Ovary (tissue), 3 donors: ENCODE results near the gene IL1R2.

Experiments used
- POLR2A ChIP-seq: fragments of 450-650 bp; IDR thresholded peaks from one replicate; pipeline ENCODE4 v1.6.1; 2017; ENCODE audit warnings: antibody characterized with exemption, mild to moderate bottlenecking, moderate library complexity
- TF ChIP-seq, protein P1 (sequence below), 3 donors: fragments of 450-650 bp in 2 of 3; fragments of 200-600 bp in 1 of 3; IDR thresholded peaks; one replicate each; pipeline versions ENCODE4 v1.5.1 to v1.8.0; 2016 to 2022; ENCODE audit warnings: antibody characterized with exemption in 3 of 3, mild to moderate bottlenecking in 1 of 3
- donor health status: DM: no; HTN: no; CAD: no.

DNA sequence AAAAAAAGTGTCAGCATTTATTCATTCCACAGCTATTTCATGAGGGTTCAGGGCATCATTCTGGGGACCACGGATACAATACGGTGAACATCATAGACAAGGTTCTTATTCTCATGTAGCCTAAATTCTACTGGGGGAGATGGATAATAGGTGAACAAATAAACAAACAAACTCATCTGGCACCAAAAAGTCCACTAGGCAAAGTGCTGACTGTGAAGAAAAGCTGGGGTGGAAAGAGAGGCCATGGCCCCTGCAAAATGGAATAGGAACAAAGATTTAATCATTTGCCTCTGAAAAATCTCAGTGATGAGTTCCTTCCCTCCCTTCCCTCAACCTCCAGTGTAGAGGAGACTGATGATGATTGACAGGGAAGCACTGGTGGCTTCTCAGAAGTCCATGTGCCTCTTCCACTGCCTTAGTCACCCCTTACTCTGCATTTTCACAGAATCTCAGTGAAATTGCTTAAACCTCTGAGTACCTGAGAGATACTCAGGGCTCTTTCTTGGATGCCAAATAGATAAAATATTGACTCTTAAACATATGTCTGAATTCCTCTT is 81.5 kb downstream of the IL1R2 start:
- TF ChIP-seq, protein P1, sequence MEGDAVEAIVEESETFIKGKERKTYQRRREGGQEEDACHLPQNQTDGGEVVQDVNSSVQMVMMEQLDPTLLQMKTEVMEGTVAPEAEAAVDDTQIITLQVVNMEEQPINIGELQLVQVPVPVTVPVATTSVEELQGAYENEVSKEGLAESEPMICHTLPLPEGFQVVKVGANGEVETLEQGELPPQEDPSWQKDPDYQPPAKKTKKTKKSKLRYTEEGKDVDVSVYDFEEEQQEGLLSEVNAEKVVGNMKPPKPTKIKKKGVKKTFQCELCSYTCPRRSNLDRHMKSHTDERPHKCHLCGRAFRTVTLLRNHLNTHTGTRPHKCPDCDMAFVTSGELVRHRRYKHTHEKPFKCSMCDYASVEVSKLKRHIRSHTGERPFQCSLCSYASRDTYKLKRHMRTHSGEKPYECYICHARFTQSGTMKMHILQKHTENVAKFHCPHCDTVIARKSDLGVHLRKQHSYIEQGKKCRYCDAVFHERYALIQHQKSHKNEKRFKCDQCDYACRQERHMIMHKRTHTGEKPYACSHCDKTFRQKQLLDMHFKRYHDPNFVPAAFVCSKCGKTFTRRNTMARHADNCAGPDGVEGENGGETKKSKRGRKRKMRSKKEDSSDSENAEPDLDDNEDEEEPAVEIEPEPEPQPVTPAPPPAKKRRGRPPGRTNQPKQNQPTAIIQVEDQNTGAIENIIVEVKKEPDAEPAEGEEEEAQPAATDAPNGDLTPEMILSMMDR (IDR thresholded peaks at IDR 0.05) = no peak
- no peak for TF ChIP-seq POLR2A
